ENCODE measurements around the gene KLHL29. TPM values are rescaled to one million over a fixed set of nuclear protein-coding genes. Genes with fewer than 3 reads are reported as not detected.

The KLHL29 gene
- total RNA-seq, 1 experiment from 2014 or later, result 7.7 TPM

DNA sequence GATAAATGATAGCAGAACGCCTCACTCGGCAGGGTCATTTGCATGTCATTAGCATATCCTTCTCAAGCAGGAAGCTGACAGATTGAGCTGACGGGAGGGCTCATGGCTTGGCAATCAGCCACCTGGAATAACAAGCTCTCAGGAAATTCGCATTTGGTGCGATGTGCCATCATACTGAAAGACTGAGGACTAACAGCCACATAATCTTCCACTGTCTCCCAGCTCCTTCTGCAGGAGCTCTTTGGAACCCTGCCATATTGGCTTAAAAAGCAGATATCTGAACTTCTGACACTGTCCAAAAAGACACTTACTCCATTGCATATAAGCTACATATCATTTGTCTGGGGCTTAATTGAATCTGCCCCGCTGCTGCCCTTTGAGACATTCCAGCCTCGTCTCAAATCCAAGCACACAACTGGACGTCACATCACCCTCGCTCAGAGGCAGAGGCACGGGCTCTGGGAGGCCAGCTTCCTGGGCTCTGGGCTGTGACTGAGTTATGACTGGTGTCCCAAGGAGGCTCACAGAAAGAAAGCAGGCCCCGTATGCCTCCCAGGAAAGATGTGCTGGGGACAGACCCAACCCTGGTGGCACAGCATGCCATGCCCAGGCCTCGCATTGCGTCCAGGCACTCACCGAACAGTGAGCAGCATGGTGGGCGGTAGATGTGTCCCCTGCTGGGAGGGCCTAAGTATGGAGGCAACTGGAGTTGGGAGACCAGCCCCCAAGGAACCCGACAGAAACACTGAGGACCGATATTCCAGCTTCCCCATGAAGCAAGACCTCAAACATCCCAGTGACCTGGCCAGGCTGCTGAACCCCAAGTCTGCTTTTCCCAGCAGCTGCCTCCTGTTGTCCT is 314.0 kb downstream of the KLHL29 start:
- POLR2A ChIA-PET, result no interaction called here
- no peak overlapping the region for H3K27ac ChIP-seq (ENCODE audit: low read length)
- TF ChIP-seq SIN3A (IDR thresholded peaks at IDR 0.05; ENCODE audit: borderline replicate concordance, insufficient read depth, low read depth, low read length) (no peak), TCF7L2 (IDR thresholded peaks at IDR 0.05; ENCODE audit: low read depth, low read length) (no peak), POLR2AphosphoS5 (IDR thresholded peaks at IDR 0.05; ENCODE audit: low read depth, low read length) (no peak)
- TF ChIP-seq, protein P1, sequence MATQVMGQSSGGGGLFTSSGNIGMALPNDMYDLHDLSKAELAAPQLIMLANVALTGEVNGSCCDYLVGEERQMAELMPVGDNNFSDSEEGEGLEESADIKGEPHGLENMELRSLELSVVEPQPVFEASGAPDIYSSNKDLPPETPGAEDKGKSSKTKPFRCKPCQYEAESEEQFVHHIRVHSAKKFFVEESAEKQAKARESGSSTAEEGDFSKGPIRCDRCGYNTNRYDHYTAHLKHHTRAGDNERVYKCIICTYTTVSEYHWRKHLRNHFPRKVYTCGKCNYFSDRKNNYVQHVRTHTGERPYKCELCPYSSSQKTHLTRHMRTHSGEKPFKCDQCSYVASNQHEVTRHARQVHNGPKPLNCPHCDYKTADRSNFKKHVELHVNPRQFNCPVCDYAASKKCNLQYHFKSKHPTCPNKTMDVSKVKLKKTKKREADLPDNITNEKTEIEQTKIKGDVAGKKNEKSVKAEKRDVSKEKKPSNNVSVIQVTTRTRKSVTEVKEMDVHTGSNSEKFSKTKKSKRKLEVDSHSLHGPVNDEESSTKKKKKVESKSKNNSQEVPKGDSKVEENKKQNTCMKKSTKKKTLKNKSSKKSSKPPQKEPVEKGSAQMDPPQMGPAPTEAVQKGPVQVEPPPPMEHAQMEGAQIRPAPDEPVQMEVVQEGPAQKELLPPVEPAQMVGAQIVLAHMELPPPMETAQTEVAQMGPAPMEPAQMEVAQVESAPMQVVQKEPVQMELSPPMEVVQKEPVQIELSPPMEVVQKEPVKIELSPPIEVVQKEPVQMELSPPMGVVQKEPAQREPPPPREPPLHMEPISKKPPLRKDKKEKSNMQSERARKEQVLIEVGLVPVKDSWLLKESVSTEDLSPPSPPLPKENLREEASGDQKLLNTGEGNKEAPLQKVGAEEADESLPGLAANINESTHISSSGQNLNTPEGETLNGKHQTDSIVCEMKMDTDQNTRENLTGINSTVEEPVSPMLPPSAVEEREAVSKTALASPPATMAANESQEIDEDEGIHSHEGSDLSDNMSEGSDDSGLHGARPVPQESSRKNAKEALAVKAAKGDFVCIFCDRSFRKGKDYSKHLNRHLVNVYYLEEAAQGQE (IDR thresholded peaks at IDR 0.05; ENCODE audit: insufficient read depth in 1 of 2, low read depth in 2 of 2, low read length in 1 of 2), result no peak
- TF ChIP-seq, protein P2, sequence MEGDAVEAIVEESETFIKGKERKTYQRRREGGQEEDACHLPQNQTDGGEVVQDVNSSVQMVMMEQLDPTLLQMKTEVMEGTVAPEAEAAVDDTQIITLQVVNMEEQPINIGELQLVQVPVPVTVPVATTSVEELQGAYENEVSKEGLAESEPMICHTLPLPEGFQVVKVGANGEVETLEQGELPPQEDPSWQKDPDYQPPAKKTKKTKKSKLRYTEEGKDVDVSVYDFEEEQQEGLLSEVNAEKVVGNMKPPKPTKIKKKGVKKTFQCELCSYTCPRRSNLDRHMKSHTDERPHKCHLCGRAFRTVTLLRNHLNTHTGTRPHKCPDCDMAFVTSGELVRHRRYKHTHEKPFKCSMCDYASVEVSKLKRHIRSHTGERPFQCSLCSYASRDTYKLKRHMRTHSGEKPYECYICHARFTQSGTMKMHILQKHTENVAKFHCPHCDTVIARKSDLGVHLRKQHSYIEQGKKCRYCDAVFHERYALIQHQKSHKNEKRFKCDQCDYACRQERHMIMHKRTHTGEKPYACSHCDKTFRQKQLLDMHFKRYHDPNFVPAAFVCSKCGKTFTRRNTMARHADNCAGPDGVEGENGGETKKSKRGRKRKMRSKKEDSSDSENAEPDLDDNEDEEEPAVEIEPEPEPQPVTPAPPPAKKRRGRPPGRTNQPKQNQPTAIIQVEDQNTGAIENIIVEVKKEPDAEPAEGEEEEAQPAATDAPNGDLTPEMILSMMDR (IDR thresholded peaks at IDR 0.05), result no peak
- H3K4me1 ChIP-seq (ENCODE audit: control insufficient read depth, insufficient read depth, low read length), result no peaks in the 10 kb centered on the region
- no peaks in the 10 kb centered on the region for H3K27me3 ChIP-seq (ENCODE audit: control insufficient read depth, insufficient read depth, low read length)
- intact Hi-C loops (cut with micrococcal nuclease; ENCODE audit: unreplicated experiment), result no loop called here
- DNase-seq (ENCODE audit: low read depth, low spot score) (no peak), ATAC-seq (no peak)
- in situ Hi-C loops (cut with HindIII; ENCODE audit: low pct_unique_long_range_greater_than_20kb, low sequenced_read_pairs), result no loop called here
- no peaks in the 10 kb centered on the region for H3K9me3 ChIP-seq (ENCODE audit: control insufficient read depth, insufficient read depth, low read depth, low read length)
- CTCF ChIA-PET, result interaction anchor here (0.6 kb wide), 2 partner anchors 186 to 332 kb away, joined by 3 to 4 read pairs; no protein-coding TSS in a partner anchor
- no TSS peak for BruUV-seq (replicated peaks)
- H3K36me3 ChIP-seq (ENCODE audit: control insufficient read depth, insufficient read depth, low read length), result no peaks in the 10 kb centered on the region
- no peak overlapping the region for H3K4me3 ChIP-seq (ENCODE audit: low read depth in 2 of 2, low read length in 2 of 2)

GRCh38 chr2:23699580-23699925 is 314.6 kb downstream of the KLHL29 start:
- ATAC-seq (no peak), DNase-seq (ENCODE audit: low read depth, low spot score) (no peak)
- H3K27ac ChIP-seq (ENCODE audit: low read length), result no peak overlapping the region
- POLR2A ChIA-PET, result no interaction called here
- no peaks in the 10 kb centered on the region for H3K36me3 ChIP-seq (ENCODE audit: control insufficient read depth, insufficient read depth, low read length)
- no peak overlapping the region for H3K4me3 ChIP-seq (ENCODE audit: low read depth in 2 of 2, low read length in 2 of 2)
- in situ Hi-C loops (cut with HindIII; ENCODE audit: low pct_unique_long_range_greater_than_20kb, low sequenced_read_pairs) (no loop called here), intact Hi-C loops (cut with micrococcal nuclease; ENCODE audit: unreplicated experiment) (no loop called here)
- CTCF ChIA-PET, result no interaction called here
- no peak for TF ChIP-seq SIN3A (IDR thresholded peaks at IDR 0.05; ENCODE audit: borderline replicate concordance, insufficient read depth, low read depth, low read length)
- no peak for TF ChIP-seq POLR2AphosphoS5 (IDR thresholded peaks at IDR 0.05; ENCODE audit: low read depth, low read length)
- no TSS peak for BruUV-seq (replicated peaks)
- no peaks in the 10 kb centered on the region for H3K4me1 ChIP-seq (ENCODE audit: control insufficient read depth, insufficient read depth, low read length)
- no peaks in the 10 kb centered on the region for H3K27me3 ChIP-seq (ENCODE audit: control insufficient read depth, insufficient read depth, low read length)
- no peaks in the 10 kb centered on the region for H3K9me3 ChIP-seq (ENCODE audit: control insufficient read depth, insufficient read depth, low read depth, low read length)

GRCh38 chr2:23700627-23701026 is 315.6 kb downstream of the KLHL29 start:
- Histone ChIP-seq H3K27ac (ENCODE audit: low read length) (no peak overlapping the region), H3K36me3 (ENCODE audit: control insufficient read depth, insufficient read depth, low read length) (no peaks in the 10 kb centered on the region), H3K9me3 (ENCODE audit: control insufficient read depth, insufficient read depth, low read depth, low read length) (no peaks in the 10 kb centered on the region), H3K4me3 (ENCODE audit: low read depth in 2 of 2, low read length in 2 of 2) (no peak overlapping the region), H3K4me1 (ENCODE audit: control insufficient read depth, insufficient read depth, low read length) (no peaks in the 10 kb centered on the region), H3K27me3 (ENCODE audit: control insufficient read depth, insufficient read depth, low read length) (no peaks in the 10 kb centered on the region)
- TF ChIP-seq, protein P1 (IDR thresholded peaks at IDR 0.05; ENCODE audit: insufficient read depth in 1 of 2, low read depth in 2 of 2, low read length in 1 of 2), result no peak
- TF ChIP-seq TCF7L2 (IDR thresholded peaks at IDR 0.05; ENCODE audit: low read depth, low read length) (no peak), SIN3A (IDR thresholded peaks at IDR 0.05; ENCODE audit: borderline replicate concordance, insufficient read depth, low read depth, low read length) (no peak), POLR2AphosphoS5 (IDR thresholded peaks at IDR 0.05; ENCODE audit: low read depth, low read length) (no peak)
- TF ChIP-seq, protein P2 (IDR thresholded peaks at IDR 0.05), result no peak
- DNase-seq (ENCODE audit: low read depth, low spot score), result no peak
- in situ Hi-C loops (cut with HindIII; ENCODE audit: low pct_unique_long_range_greater_than_20kb, low sequenced_read_pairs), result no loop called here
- CTCF ChIA-PET, result no interaction called here
- no peak for ATAC-seq
- POLR2A ChIA-PET, result no interaction called here
- intact Hi-C loops (cut with micrococcal nuclease; ENCODE audit: unreplicated experiment), result no loop called here
- BruUV-seq (replicated peaks), result no TSS peak

All from Panc1 (cell line).